ENCODE data around the gene ARHGAP12. TPM values are rescaled to one million over a fixed set of nuclear protein-coding genes. Genes with fewer than 3 reads are reported as not detected.

ARHGAP12 gene
- total and polyA plus RNA-seq, 10 donors, result 20.5 to 69.7 (median 46.9) TPM

GRCh38 chr10:31816318-31816717, 112.3 kb downstream of the ARHGAP12 start:
- Histone ChIP-seq H3K9me3 (no peaks in the 10 kb centered on the region), H3K4me3 (no peak overlapping the region), H3K36me3 (peaks cover 0 to 83% (median 12%) of the 10 kb centered on the region in 6 donors), H3K4me1 (no peaks in the 10 kb centered on the region), H3K27me3 (replicated peaks in 1 of 7) (no peaks in the 10 kb centered on the region), H3K27ac (no peak overlapping the region)
- 79 to 98% (median 97%) methylated on average over 2 of the region's 2 CpGs for WGBS, 5 donors
- no peak for DNase-seq
- intact Hi-C loops (cut with DNase I; ENCODE audit: low total_unique reads), result no loop called here
- TF ChIP-seq POLR2AphosphoS5 (IDR thresholded peaks at IDR 0.05) (no peak), CTCF (IDR thresholded peaks at IDR 0.05 in 8 of 11, conservative IDR thresholded peaks at IDR 0.05 in 3 of 11) (no peak), POLR2A (IDR thresholded peaks at IDR 0.05) (no peak)

GRCh38 chr10:31808258-31809218, 120.1 kb downstream of the ARHGAP12 start:
- Histone ChIP-seq H3K36me3 (peaks cover 0 to 78% (median 13%) of the 10 kb centered on the region in 6 donors), H3K27me3 (replicated peaks in 1 of 7) (no peaks in the 10 kb centered on the region), H3K4me1 (peaks cover 0 to 17% (median 8%) of the 10 kb centered on the region in 6 donors), H3K27ac (peak overlapping the region in 7 of 8 donors; percentile 62 to 71 (median 65)), H3K9me3 (no peaks in the 10 kb centered on the region), H3K4me3 (peak overlapping the region in 2 of 8 donors; percentile 14 to 43)
- TF ChIP-seq POLR2A (IDR thresholded peaks at IDR 0.05) (no peak), POLR2AphosphoS5 (IDR thresholded peaks at IDR 0.05) (peak in 1 of 3 donors; percentile 40), CTCF (IDR thresholded peaks at IDR 0.05 in 8 of 11, conservative IDR thresholded peaks at IDR 0.05 in 3 of 11) (peak in 10 of 11 experiments; percentile 34 to 65 (median 58))
- 46 to 58% (median 52%) methylated on average over 6 of the region's 6 CpGs for WGBS, 5 donors
- intact Hi-C loops (cut with DNase I; ENCODE audit: low total_unique reads), result loop anchor here (10.0 kb wide), 2 partner anchors 1024 to 1054 kb away; no protein-coding TSS in a partner anchor
- no peak for DNase-seq

- peaks cover 0 to 57% (median 8%) of the 10 kb centered on the region in 6 donors for H3K36me3 ChIP-seq
- no peak overlapping the region for H3K4me3 ChIP-seq
- intact Hi-C loops (cut with DNase I; ENCODE audit: low total_unique reads), result loop anchor here (10.0 kb wide), 2 partner anchors 1020 to 1050 kb away; no protein-coding TSS in a partner anchor
- TF ChIP-seq CTCF (IDR thresholded peaks at IDR 0.05 in 8 of 11, conservative IDR thresholded peaks at IDR 0.05 in 3 of 11) (no peak), POLR2A (IDR thresholded peaks at IDR 0.05) (no peak), POLR2AphosphoS5 (IDR thresholded peaks at IDR 0.05) (no peak)
- no peaks in the 10 kb centered on the region for H3K27me3 ChIP-seq (replicated peaks in 1 of 7)
- 81 to 87% (median 87%) methylated on average over 7 of the region's 7 CpGs for WGBS, 5 donors
- no peak overlapping the region for H3K27ac ChIP-seq
- H3K9me3 ChIP-seq, result no peaks in the 10 kb centered on the region
- peaks cover 0 to 17% (median 8%) of the 10 kb centered on the region in 6 donors for H3K4me1 ChIP-seq
- DNase-seq, result no peak
Measured at GRCh38 chr10:31804352-31804810, 124.2 kb downstream of the ARHGAP12 start.

Data from spleen (tissue), 11 donors.